NAMALWA (cell line): ENCODE measurements around the gene OR10A6.

Source experiments
- DNase-seq: peaks from one replicate; pipeline ENCODE4 v3.0.0-alpha.2; 2015; ENCODE audit warnings: low spot score

OR10A6 gene

GRCh38 chr11:7909585-7910285 is 21.3 kb downstream of the OR10A6 start:
- DNase-seq: no peak

- DNase-seq: no peak
These were observed 23.9 kb downstream of the OR10A6 start for GRCh38 chr11:7907121-7907520.

GRCh38 chr11:7906481-7906880 is 24.6 kb downstream of the OR10A6 start:
- DNase-seq: no peak

- no peak for DNase-seq
These were observed 25.1 kb downstream of the OR10A6 start for GRCh38 chr11:7905961-7906429.

GRCh38 chr11:7905549-7905948 is 25.5 kb downstream of the OR10A6 start:
- no peak for DNase-seq

GRCh38 chr11:7904917-7905316 is 26.2 kb downstream of the OR10A6 start:
- DNase-seq: no peak

- no peak for DNase-seq
These were observed 27.1 kb downstream of the OR10A6 start for GRCh38 chr11:7903940-7904339.

GRCh38 chr11:7901319-7901854 is 29.7 kb downstream of the OR10A6 start:
- DNase-seq: no peak

- no peak for DNase-seq
These were observed 30.4 kb downstream of the OR10A6 start for GRCh38 chr11:7900686-7901085.

GRCh38 chr11:7899418-7899817 is 31.6 kb downstream of the OR10A6 start:
- no peak for DNase-seq

GRCh38 chr11:7898666-7899283 is 32.3 kb downstream of the OR10A6 start:
- no peak for DNase-seq

- no peak for DNase-seq
These were observed 34.9 kb downstream of the OR10A6 start for GRCh38 chr11:7896009-7896785.

GRCh38 chr11:7894251-7894650 is 36.8 kb downstream of the OR10A6 start:
- DNase-seq: no peak

GRCh38 chr11:7893796-7894195 is 37.3 kb downstream of the OR10A6 start:
- DNase-seq: no peak

- peak; percentile 82 for DNase-seq
These were observed 38.2 kb downstream of the OR10A6 start for GRCh38 chr11:7892840-7893254.

GRCh38 chr11:7892059-7892699 is 38.9 kb downstream of the OR10A6 start:
- DNase-seq: peak; percentile 87

GRCh38 chr11:7890417-7891172 is 40.5 kb downstream of the OR10A6 start:
- DNase-seq: peak; percentile 84

GRCh38 chr11:7889985-7890384 is 41.1 kb downstream of the OR10A6 start:
- peak; percentile 62 for DNase-seq

- no peak for DNase-seq
These were observed 48.2 kb downstream of the OR10A6 start for GRCh38 chr11:7882860-7883259.
